ENCODE data around the gene CDC45. TPM values are rescaled to one million over a fixed set of nuclear protein-coding genes. Genes with fewer than 3 reads are reported as not detected.

CDC45 gene
- total RNA-seq, 2 donors from 2014 or later: 0.99 TPM; not detected in 1

DNA sequence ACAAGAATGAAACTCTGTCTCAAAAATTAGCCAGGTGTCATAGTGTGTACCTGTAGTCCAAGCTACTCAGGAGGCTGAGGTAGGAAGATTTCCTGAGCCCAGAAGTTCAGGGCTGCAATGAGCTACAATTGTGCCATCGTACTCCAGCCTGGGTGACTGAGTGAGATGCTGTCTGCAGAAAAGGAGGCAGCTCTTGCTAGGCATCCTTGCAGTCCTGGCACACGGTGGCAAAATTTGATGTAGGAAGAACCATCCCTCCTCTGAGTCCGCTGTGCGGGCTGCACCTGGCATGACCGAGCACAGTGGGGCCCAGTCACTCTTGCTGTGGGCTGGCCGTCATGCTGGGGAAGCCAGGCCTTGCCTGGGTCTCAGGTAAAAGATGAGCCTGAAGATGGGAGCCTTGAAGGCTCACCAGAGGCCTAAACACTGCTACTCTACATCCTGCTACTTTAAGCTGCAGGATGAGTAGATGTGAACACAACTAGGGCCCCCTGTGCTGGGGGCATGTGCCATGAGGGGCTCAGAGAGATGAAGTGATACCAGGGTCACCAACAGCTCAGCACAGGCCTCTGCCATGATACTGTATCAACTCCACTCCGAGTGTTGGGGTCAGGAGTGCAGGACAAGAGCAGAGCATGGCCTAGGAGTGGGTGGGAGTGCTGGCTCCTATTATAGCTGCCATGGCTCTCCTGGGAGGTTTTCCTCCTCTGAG is 18.6 kb downstream of the CDC45 start:
- Histone ChIP-seq H3K4me1 (ENCODE audit: control insufficient read depth in 1 of 2, low read depth in 2 of 2) (no peaks in the 10 kb centered on the region), H3K9me3 (no peaks in the 10 kb centered on the region), H3K36me3 (no peaks in the 10 kb centered on the region), H3K4me3 (no peak overlapping the region), H3K27ac (no peak overlapping the region), H3K27me3 (replicated peaks; ENCODE audit: insufficient read depth) (no peaks in the 10 kb centered on the region)
- DNase-seq (ENCODE audit: low spot score): no peak
- TF ChIP-seq, protein P1, sequence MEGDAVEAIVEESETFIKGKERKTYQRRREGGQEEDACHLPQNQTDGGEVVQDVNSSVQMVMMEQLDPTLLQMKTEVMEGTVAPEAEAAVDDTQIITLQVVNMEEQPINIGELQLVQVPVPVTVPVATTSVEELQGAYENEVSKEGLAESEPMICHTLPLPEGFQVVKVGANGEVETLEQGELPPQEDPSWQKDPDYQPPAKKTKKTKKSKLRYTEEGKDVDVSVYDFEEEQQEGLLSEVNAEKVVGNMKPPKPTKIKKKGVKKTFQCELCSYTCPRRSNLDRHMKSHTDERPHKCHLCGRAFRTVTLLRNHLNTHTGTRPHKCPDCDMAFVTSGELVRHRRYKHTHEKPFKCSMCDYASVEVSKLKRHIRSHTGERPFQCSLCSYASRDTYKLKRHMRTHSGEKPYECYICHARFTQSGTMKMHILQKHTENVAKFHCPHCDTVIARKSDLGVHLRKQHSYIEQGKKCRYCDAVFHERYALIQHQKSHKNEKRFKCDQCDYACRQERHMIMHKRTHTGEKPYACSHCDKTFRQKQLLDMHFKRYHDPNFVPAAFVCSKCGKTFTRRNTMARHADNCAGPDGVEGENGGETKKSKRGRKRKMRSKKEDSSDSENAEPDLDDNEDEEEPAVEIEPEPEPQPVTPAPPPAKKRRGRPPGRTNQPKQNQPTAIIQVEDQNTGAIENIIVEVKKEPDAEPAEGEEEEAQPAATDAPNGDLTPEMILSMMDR (IDR thresholded peaks at IDR 0.05): no peak
- no peak for ATAC-seq (ENCODE audit: insufficient number of reproducible peaks, low FRiP score, low read depth)

DNA sequence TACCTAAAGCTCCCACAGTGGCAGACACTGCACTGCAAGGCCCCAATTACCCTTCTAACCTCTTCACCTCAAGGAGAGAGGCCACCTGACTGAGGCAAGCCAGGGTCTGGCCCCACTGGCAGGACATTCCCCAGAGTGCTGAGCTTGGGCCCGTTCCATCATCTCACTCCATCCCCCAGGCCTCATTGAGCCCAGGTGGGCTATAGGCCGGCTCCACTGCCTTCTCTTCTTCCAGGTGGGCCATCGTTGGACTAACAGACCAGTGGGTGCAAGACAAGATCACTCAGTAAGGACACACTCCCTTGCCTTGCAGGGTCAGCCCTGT is 19.1 kb downstream of the CDC45 start:
- no peaks in the 10 kb centered on the region for H3K9me3 ChIP-seq
- DNase-seq (ENCODE audit: low spot score) (no peak), ATAC-seq (ENCODE audit: insufficient number of reproducible peaks, low FRiP score, low read depth) (no peak)
- TF ChIP-seq, protein P1 (IDR thresholded peaks at IDR 0.05): no peak
- H3K27ac ChIP-seq: no peak overlapping the region
- no peaks in the 10 kb centered on the region for H3K4me1 ChIP-seq (ENCODE audit: control insufficient read depth in 1 of 2, low read depth in 2 of 2)
- no peaks in the 10 kb centered on the region for H3K27me3 ChIP-seq (replicated peaks; ENCODE audit: insufficient read depth)
- no peaks in the 10 kb centered on the region for H3K36me3 ChIP-seq
- H3K4me3 ChIP-seq: no peak overlapping the region

DNA sequence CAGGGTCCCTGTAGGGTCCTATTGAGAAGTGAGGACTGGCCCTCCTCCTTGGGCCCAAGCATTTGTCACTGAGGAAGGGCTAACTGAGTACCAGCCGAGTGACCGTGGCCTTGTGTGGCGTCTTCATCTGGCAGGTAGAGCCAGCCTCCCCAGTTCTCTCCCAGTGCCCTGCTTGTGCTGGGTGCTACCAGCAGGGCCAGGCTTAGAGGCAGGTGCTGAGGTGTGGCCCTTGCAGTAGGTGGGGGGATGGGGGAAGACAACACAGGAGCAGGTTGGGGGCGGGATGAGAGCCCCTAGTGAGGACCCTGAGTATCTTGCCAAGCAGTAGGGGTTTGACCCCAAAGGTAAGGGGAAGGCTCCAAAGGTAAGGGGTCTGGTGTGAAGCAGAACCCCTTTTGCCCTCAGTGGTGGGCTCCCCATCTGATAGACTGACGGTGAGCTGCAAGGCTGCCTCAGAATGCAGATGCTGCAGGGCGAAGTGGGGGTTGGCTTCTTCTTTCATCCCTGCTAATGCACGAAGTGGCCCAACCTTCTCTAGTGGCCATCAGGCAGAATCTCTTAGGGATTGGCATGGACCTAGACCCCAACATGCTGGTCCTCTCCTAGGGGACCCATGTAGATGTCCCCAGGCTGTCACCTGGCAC is 19.6 kb downstream of the CDC45 start:
- no peak for ATAC-seq (ENCODE audit: insufficient number of reproducible peaks, low FRiP score, low read depth)
- Histone ChIP-seq H3K27me3 (replicated peaks; ENCODE audit: insufficient read depth) (no peaks in the 10 kb centered on the region), H3K9me3 (no peaks in the 10 kb centered on the region), H3K27ac (no peak overlapping the region), H3K4me3 (no peak overlapping the region), H3K4me1 (ENCODE audit: control insufficient read depth in 1 of 2, low read depth in 2 of 2) (no peaks in the 10 kb centered on the region), H3K36me3 (no peaks in the 10 kb centered on the region)
- TF ChIP-seq, protein P1 (IDR thresholded peaks at IDR 0.05): no peak
- no peak for DNase-seq (ENCODE audit: low spot score)

DNA sequence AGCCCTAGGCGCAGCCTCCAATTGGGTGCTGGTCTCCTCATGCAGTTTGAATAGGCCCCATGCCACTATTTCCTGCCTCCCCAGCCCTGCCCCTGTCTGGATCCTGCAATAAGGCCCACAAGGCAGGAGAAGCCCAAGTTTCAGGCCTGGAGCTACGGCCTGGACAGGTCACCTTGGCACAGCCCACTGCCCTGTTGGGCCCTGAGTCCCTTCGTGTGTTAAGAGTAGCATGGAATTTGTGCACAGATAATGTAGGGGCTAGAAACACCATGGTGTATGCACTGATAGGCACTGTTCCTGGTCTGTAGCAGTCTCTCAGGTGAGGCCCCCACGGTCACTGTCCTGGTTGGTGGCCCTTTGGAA is 20.1 kb downstream of the CDC45 start:
- no peak for DNase-seq (ENCODE audit: low spot score)
- H3K27me3 ChIP-seq (replicated peaks; ENCODE audit: insufficient read depth): no peaks in the 10 kb centered on the region
- H3K4me3 ChIP-seq: no peak overlapping the region
- no peaks in the 10 kb centered on the region for H3K36me3 ChIP-seq
- no peaks in the 10 kb centered on the region for H3K9me3 ChIP-seq
- ATAC-seq (ENCODE audit: insufficient number of reproducible peaks, low FRiP score, low read depth): no peak
- TF ChIP-seq, protein P1 (IDR thresholded peaks at IDR 0.05): no peak
- no peak overlapping the region for H3K27ac ChIP-seq
- H3K4me1 ChIP-seq (ENCODE audit: control insufficient read depth in 1 of 2, low read depth in 2 of 2): no peaks in the 10 kb centered on the region

DNA sequence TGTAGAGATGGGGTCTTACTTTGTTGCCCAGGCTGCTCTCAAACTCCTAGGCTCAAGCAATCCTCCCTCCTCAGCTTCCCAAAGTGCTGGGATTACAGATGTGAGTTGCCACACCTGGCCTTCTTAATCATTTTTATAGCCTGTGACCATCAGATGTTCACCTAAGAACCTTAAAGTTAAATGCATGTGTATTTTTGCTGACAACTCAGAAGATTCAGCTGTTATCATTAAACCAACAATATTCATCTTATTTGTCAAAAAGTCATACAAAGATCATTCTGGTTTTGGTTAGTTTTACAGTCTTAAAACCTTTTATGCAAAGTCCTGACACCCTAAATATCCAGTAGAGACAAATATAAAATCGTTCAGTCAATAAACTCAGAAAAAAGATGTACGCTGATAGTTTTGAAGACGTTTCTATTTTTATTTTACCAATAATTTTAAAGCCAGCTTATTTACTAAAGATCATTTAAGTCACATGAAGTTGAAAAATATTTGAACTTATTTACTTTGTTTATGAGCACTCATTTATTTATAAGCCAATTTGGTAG is 22.3 kb downstream of the CDC45 start:
- H3K9me3 ChIP-seq: no peaks in the 10 kb centered on the region
- DNase-seq (ENCODE audit: low spot score): no peak
- H3K27ac ChIP-seq: no peak overlapping the region
- no peaks in the 10 kb centered on the region for H3K4me1 ChIP-seq (ENCODE audit: control insufficient read depth in 1 of 2, low read depth in 2 of 2)
- TF ChIP-seq, protein P1 (IDR thresholded peaks at IDR 0.05): no peak
- no peaks in the 10 kb centered on the region for H3K27me3 ChIP-seq (replicated peaks; ENCODE audit: insufficient read depth)
- ATAC-seq (ENCODE audit: insufficient number of reproducible peaks, low FRiP score, low read depth): no peak
- no peaks in the 10 kb centered on the region for H3K36me3 ChIP-seq
- H3K4me3 ChIP-seq: no peak overlapping the region
